Non-pigmented ciliary epithelial cell (primary cell): ENCODE data around the gene CEP131.

Experiments used
- DNase-seq: peaks from one replicate; pipeline ENCODE4 v3.0.0-alpha.2; 2010; ENCODE audit warnings: low read depth

The CEP131 gene

GRCh38 chr17:81187120-81187519 lies 35.6 kb downstream of the CEP131 start:
- no peak for DNase-seq

- DNase-seq = no peak
These were observed 36.6 kb downstream of the CEP131 start for GRCh38 chr17:81186203-81186602.

- DNase-seq = no peak
These were observed 38.2 kb downstream of the CEP131 start for GRCh38 chr17:81184555-81184954.

GRCh38 chr17:81183807-81184206 lies 39.0 kb downstream of the CEP131 start:
- no peak for DNase-seq

GRCh38 chr17:81183316-81183715 lies 39.4 kb downstream of the CEP131 start:
- no peak for DNase-seq

GRCh38 chr17:81182596-81182995 lies 40.2 kb downstream of the CEP131 start:
- DNase-seq = no peak

GRCh38 chr17:81181811-81182185 lies 41.0 kb downstream of the CEP131 start:
- DNase-seq = no peak

GRCh38 chr17:81180836-81181810 lies 41.6 kb downstream of the CEP131 start:
- DNase-seq = no peak

- no peak for DNase-seq
These were observed 42.9 kb downstream of the CEP131 start for GRCh38 chr17:81179861-81180260.

GRCh38 chr17:81179220-81179619 lies 43.5 kb downstream of the CEP131 start:
- DNase-seq = no peak

GRCh38 chr17:81178136-81179091 lies 44.4 kb downstream of the CEP131 start:
- DNase-seq = no peak

GRCh38 chr17:81176666-81177065 lies 46.1 kb downstream of the CEP131 start:
- DNase-seq = no peak

GRCh38 chr17:81173762-81174155 lies 49.0 kb downstream of the CEP131 start:
- DNase-seq = no peak

GRCh38 chr17:81173052-81173761 lies 49.6 kb downstream of the CEP131 start:
- DNase-seq = no peak

GRCh38 chr17:81171941-81172340 lies 50.8 kb downstream of the CEP131 start:
- DNase-seq = no peak

GRCh38 chr17:81170727-81171494 lies 51.9 kb downstream of the CEP131 start:
- no peak for DNase-seq

- DNase-seq = no peak
These were observed 52.9 kb downstream of the CEP131 start for GRCh38 chr17:81169870-81170309.

GRCh38 chr17:81167638-81168037 lies 55.1 kb downstream of the CEP131 start:
- DNase-seq = no peak

GRCh38 chr17:81167194-81167524 lies 55.6 kb downstream of the CEP131 start:
- DNase-seq = no peak

- no peak for DNase-seq
These were observed 56.7 kb downstream of the CEP131 start, which contains the start of gene AATK for GRCh38 chr17:81166033-81166492. Gene AATK, minus strand, starts transcription at chr17:81166221. Its CDS starts 229 bp downstream, at chr17:81165992.
